Mesendoderm (in vitro differentiated cells): ENCODE data around the gene SEC23A. TPM values are rescaled to one million over a fixed set of nuclear protein-coding genes. Genes with fewer than 3 reads are reported as not detected.

Source experiments
- small RNA-seq: library from polyadenylated mRNA; stranded (forward); fragments of <200 nt; extraction: miRNeasy Mini kit (QIAGEN cat#:217004); gene quantifications from one replicate; pipeline ENCODE3, GENCODE V24; 2013; ENCODE audit not compliant: insufficient read depth

The SEC23A gene

Small RNA genes within 50 kb of the gene (small RNA-seq; reads per million reads assigned to genes)
- gene AL109628.1 (not detected), gene RF00019 (not detected)
